ENCODE data around the gene ERFL. TPM values are rescaled to one million over a fixed set of nuclear protein-coding genes. Genes with fewer than 3 reads are reported as not detected.

ERFL gene
- total RNA-seq (1 to 10 TPM; 7.5 to 8.1 TPM), polyA plus RNA-seq (not detected), total RNA-seq (0.98 to 2.9 (median 2.4) reads per million in 6 experiments)

DNA sequence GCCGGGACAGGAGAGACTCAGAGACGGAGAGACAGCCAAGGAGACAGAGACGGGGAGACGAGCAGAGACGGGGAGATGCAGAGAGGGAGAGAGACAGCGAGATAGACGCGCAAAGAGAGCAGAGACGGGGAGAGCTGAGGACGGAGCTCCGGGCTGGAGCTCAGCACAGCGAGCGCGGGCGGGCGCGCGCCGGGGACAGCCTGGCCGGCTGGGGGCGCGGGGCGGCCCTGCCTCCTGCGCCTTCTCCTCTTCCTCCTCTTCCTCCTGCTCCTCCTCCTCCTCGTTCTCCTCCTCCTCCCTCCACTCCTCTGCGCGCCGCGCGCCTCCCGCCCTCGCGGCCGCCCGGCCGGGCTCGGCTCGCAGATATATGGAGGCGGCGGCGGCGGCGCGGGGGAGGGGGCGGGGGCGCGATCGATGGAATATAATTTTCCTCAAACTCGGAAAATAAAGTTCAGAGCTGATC is at the start of gene ERFL:
TSS of gene ERFL (minus strand) at position 229 of the 463 bp plus-strand sequence. CDS start 15,530 bp downstream, outside the sequence.
- peaks cover 24 to 43% (median 37%) of the 10 kb centered on the region in 4 donors for H3K4me1 Mint-ChIP-seq
- DNase-seq (peak in 1 of 10 donors; percentile 34), ATAC-seq (peak; percentile 37 to 47)
- POLR2A ChIA-PET = interaction anchor here (0.9 to 9.4 kb wide), 9 partner anchors 9 to 56 kb away, joined by 3 to 176 read pairs (median 8); partner anchors contain the start of genes ARHGEF1 and CD79A
- H3K4me3 Mint-ChIP-seq = peak within 1 kb of the TSS in 7 of 10 donors; percentile 86 to 97 (median 94)
- H3K27me3 Mint-ChIP-seq = peaks cover 0 to 5% (median 0%) of the 10 kb centered on the region in 5 donors
- H3K9me3 Mint-ChIP-seq = no peaks in the 10 kb centered on the region
- H3K27ac Mint-ChIP-seq = peak within 1 kb of the TSS in 9 of 10 donors; percentile 83 to 94 (median 91)
- peaks cover 0 to 2% (median 0%) of the 10 kb centered on the region in 3 donors for H3K36me3 Mint-ChIP-seq

DNA sequence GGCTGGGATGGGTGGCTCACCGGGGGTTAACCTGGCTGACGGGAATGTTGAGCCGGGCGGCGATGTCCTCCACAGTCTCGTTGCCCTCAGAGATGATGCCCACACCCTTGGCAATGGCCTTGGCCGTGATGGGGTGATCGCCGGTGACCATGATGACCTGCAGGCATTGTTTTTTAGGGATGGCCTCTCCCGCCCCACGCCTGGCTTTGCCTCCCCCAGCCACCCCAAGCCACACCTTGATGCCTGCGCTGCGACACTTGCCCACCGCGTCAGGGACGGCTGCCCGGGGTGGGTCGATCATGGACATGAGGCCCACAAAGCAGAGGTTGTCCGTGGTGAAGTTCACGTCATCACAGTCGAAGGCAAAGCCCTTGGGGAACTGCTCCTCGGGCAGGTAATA is 49.7 kb upstream of the ERFL start:
- Mint-ChIP-seq H3K27me3 (no peaks in the 10 kb centered on the region), H3K4me1 (peaks cover 0 to 1% (median 0%) of the 10 kb centered on the region in 4 donors), H3K36me3 (peaks cover 0 to 21% (median 3%) of the 10 kb centered on the region in 3 donors), H3K4me3 (no peak overlapping the region), H3K9me3 (no peaks in the 10 kb centered on the region), H3K27ac (no peak overlapping the region)
- no peak for DNase-seq
- POLR2A ChIA-PET = no interaction called here
- no peak for ATAC-seq

DNA sequence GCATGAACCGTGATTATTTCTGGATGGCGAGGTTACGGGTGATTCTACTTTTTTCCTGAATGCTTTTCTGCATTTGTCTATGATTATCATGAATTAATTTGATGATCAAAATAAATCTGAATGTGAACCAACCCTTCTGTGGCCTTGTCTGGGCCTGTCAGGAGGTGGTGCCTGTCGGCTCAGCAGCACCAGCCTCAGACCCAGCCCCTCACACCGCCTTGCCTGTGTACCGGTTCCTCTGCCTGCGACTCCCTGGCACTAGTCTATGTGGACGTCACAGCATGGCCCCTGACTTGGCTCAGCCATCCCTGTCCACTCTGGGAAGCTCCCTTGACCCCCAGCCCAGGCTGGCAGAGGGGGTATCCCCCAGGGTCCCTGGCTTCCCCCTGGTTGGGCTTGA is 46.4 kb upstream of the ERFL start:
- no peak overlapping the region for H3K27ac Mint-ChIP-seq
- H3K36me3 Mint-ChIP-seq = peaks cover 0 to 18% (median 4%) of the 10 kb centered on the region in 3 donors
- no peaks in the 10 kb centered on the region for H3K27me3 Mint-ChIP-seq
- no peaks in the 10 kb centered on the region for H3K9me3 Mint-ChIP-seq
- POLR2A ChIA-PET = no interaction called here
- H3K4me3 Mint-ChIP-seq = no peak overlapping the region
- H3K4me1 Mint-ChIP-seq = peaks cover 0 to 3% (median 0%) of the 10 kb centered on the region in 4 donors
- DNase-seq = no peak
- no peak for ATAC-seq

DNA sequence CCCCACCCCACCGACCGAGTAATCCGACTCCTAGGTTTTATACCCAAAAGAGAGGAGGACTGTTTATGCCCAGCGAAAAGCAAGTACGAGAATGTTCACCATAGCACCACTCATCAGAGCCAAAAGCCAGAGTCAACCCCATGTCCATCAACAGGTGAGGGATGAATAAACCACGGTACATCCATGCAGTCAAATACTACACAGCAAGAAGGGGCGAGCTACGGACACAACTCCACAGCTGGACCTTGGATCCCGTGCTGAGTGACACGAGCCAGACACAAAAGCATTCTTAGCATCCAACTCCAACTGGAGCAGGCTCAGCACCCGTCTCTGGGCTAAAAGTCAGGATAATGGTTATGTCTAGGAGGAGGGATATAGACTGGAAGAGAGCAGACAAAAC is 43.1 kb upstream of the ERFL start:
- no peak overlapping the region for H3K27ac Mint-ChIP-seq
- H3K36me3 Mint-ChIP-seq = peaks cover 5 to 14% (median 12%) of the 10 kb centered on the region in 3 donors
- ATAC-seq (no peak), DNase-seq (no peak)
- POLR2A ChIA-PET = no interaction called here
- peaks cover 0 to 3% (median 1%) of the 10 kb centered on the region in 4 donors for H3K4me1 Mint-ChIP-seq
- no peaks in the 10 kb centered on the region for H3K9me3 Mint-ChIP-seq
- H3K27me3 Mint-ChIP-seq = no peaks in the 10 kb centered on the region
- H3K4me3 Mint-ChIP-seq = no peak overlapping the region

DNA sequence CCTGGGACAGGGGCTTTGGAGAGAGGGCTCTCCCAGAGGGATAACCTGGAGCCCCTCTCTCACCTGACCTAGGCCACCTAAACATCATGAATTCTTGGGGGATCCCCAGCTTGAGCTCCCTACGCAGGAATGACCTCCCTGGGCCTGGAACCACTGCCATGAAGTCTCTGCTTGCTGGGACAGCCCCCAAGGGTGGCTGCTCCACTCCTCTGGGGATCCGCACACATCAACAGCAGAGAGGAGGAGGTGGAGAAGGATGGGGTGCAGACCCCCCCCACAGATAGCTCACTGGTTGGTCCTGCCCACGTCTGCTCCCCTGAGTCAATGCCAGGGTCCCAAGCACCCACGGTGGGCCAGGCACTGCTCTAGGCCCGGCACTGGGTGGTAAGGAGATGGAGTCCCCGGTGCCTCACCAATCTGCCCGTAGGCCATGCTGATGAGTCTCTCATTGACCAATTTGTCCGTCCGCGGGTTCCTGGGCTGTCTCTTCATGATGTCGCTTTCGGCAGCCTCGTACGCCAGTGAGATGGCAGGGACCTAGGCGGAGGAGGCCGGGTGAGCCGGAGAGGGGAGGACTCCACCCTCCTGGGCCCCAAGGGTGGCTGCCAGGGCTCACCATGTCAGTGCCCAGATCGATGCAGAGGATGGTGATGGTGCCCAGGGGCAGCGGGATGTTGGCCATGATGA is 41.7 kb upstream of the ERFL start:
- H3K27me3 Mint-ChIP-seq = no peaks in the 10 kb centered on the region
- ATAC-seq = no peak
- peaks cover 0 to 7% (median 3%) of the 10 kb centered on the region in 4 donors for H3K4me1 Mint-ChIP-seq
- H3K4me3 Mint-ChIP-seq = no peak overlapping the region
- H3K9me3 Mint-ChIP-seq = no peaks in the 10 kb centered on the region
- POLR2A ChIA-PET = no interaction called here
- no peak overlapping the region for H3K27ac Mint-ChIP-seq
- H3K36me3 Mint-ChIP-seq = peaks cover 5 to 14% (median 8%) of the 10 kb centered on the region in 3 donors
- no peak for DNase-seq

DNA sequence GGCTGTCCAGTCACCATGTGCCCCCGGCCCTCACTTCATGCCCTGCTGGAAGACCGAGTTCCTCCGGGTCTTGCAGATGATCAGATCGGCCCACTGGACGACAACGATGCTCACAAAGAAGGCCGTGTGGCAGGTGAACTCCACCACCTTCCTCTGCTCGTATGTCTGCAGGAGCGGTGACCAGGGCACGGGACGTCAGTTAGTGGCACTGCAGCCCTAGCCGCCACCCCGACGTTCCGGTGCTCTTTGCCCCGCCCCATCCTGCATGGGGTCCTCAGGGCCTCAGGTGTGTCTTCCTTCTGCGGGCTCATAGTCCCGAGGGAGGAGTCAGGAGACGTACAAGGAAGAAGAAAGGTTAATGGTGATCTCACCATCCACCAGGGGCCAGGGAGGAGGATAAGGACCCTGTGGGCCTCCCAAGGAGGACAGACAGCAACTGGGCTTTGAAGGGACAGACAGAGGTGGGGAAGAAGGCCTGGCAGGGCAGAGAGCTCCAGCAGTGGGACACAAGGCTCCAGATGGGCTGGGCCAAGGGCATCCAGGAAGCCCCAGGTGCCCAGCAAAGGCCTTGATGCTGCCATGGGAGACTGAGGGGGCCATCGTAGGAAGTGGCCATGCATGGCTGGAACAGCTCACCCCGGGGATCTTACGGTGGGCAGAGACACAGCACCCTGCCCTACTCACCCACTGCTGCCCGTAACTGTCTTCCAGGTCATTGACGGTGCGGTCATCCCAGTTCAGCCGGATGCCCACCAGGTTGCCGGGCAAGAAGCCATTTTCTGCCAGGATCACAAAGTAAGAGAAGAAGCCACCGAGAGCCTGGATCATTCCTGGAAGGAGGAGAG is 40.7 kb upstream of the ERFL start:
- peaks cover 0 to 8% (median 3%) of the 10 kb centered on the region in 4 donors for H3K4me1 Mint-ChIP-seq
- H3K36me3 Mint-ChIP-seq = peaks cover 5 to 14% (median 8%) of the 10 kb centered on the region in 3 donors
- H3K27ac Mint-ChIP-seq = no peak overlapping the region
- H3K9me3 Mint-ChIP-seq = no peaks in the 10 kb centered on the region
- H3K27me3 Mint-ChIP-seq = no peaks in the 10 kb centered on the region
- no peak for ATAC-seq
- POLR2A ChIA-PET = no interaction called here
- DNase-seq = no peak
- peak overlapping the region in 1 of 10 donors; percentile 38 for H3K4me3 Mint-ChIP-seq

DNA sequence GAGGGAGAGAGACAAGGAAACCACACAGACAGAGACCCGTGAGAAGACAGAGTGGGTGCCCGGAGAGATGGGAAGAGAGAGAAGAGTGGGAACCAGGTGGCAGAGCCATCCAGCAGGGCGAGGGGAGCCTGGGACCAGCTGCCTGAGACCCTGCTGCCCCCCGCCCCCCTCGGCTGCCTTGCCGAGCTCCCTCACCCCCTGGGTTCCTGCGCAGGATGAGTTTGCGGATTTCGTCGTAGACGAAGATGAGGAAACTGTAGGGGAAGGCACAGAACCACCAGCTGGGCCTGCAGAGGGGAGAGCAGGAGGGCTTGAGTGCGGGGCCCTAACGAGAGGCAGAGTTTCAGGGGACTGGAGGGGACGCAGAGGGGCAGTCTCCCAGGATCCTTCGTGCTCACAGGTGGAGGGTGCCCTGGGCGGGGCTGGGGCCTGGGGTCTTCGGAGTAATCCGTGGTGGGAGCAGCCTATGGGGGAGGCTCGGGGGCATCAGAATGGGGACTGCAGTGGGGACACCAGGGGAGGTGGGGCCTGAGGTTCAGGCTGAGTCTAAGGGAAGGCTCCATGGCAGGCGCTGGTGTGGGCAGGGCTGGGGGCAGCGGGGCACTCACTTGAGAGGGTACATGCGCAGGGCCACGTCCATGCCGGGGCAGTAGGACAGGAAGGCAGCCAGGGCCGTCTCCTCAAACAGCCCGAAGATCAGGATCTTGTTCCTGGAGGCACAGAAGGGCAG is 39.0 kb upstream of the ERFL start:
- Mint-ChIP-seq H3K4me3 (no peak overlapping the region), H3K27ac (no peak overlapping the region), H3K36me3 (peaks cover 5 to 14% (median 8%) of the 10 kb centered on the region in 3 donors), H3K9me3 (no peaks in the 10 kb centered on the region), H3K27me3 (no peaks in the 10 kb centered on the region), H3K4me1 (peaks cover 0 to 5% (median 3%) of the 10 kb centered on the region in 4 donors)
- POLR2A ChIA-PET = no interaction called here
- ATAC-seq = no peak
- no peak for DNase-seq

DNA sequence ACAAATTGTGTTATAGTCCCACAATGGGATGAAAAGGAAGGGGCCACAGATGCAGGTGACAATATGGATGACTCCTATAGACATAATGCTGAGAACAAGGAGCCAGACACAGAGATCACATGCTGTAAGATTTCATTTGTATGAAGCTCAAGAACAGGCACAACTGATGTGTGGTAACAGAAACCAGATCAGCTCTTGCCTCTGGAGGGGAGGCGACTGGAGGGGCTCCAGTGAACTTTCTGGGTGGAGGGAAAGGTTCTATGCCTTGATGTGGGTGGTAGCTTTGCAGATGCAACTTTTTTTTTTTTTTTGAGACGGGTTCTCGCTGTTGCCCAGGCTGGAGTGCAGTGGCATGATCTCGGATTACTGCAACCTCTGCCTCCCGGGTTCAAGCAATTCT is 36.9 kb upstream of the ERFL start:
- Mint-ChIP-seq H3K27me3 (no peaks in the 10 kb centered on the region), H3K4me1 (peaks cover 0 to 5% (median 3%) of the 10 kb centered on the region in 4 donors), H3K4me3 (no peak overlapping the region), H3K36me3 (peaks cover 3 to 10% (median 5%) of the 10 kb centered on the region in 3 donors), H3K9me3 (no peaks in the 10 kb centered on the region), H3K27ac (no peak overlapping the region)
- ATAC-seq (no peak), DNase-seq (peak in 1 of 10 donors; percentile 10)
- POLR2A ChIA-PET = interaction anchor here (0.6 to 0.7 kb wide), 3 partner anchors 88 to 110 kb away, joined by 3 read pairs; no protein-coding TSS in a partner anchor

DNA sequence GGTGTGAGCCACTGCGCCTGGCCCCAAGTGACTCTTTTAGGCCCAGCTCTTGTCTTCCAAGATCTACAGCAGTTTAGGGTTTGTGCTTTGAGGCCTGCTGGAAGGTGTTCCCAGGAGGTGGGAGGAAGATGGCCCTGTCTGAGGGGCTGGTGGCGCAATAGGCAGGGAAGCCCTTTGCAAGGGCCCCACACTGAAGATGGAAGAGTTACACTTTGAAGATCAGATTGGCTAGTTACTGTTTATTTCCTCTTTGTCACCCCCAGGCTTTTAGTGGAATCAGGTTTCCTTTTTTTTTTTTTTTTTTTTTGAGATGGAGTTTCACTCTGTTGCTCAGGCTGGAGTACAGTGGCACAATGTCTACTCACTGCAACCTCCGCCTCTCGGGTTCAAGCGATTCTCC is 32.7 kb upstream of the ERFL start:
- H3K9me3 Mint-ChIP-seq = no peaks in the 10 kb centered on the region
- no peaks in the 10 kb centered on the region for H3K27me3 Mint-ChIP-seq
- DNase-seq (no peak), ATAC-seq (no peak)
- peaks cover 16 to 23% (median 22%) of the 10 kb centered on the region in 4 donors for H3K4me1 Mint-ChIP-seq
- POLR2A ChIA-PET = interaction anchor here (0.6 to 0.7 kb wide), 2 partner anchors 49 to 116 kb away, joined by 3 to 4 read pairs; no protein-coding TSS in a partner anchor
- peak overlapping the region in 3 of 10 donors; percentile 29 to 58 (median 32) for H3K4me3 Mint-ChIP-seq
- no peak overlapping the region for H3K27ac Mint-ChIP-seq
- H3K36me3 Mint-ChIP-seq = peaks cover 0 to 10% (median 0%) of the 10 kb centered on the region in 3 donors

DNA sequence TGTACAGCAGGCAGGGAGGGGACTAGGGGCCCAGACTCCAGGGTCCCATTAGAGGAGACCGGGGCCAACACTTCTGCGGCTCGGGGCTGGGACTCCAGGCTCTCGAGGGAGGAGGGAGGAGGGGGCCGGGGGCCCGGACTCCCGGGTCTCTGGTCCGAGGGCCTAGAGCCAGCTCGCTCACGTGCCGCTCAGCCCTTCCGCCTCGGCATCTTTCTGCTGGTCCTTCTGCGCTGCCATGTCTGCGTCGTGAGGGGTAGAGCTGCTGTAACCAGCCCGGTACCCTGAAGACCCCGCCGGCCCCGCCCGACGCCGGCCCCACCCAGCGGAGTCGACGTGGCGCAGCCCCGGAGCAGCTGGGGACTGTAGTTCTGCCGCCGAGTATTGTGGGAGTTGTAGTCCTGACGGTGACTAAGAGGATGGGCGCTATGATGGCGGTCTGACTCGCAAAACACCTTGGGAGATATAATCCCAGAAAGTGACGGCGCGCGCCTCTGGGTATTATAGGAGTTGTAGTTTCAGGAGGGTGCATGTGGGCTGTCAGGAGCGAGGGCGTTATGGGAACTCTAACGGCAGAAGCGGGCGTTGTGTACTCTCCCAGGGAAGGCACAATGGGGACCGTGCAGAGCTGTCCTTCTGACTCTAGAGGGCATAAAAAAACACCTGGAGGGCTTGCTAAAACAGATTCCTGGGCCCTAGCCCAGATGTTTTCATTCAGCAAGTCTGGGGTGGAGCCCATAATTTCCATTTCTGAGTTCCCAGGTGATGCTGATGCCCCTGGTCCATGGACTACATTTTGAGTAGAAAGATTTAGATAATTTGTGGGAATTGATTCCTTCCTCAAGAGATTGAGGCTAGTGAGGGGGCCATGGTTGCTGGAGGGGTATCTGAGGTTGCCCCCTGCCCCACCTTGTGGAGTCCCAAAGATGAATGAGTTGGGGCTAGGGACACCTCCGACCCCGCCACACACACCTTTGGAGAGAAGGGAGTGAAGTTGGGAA is 31.1 kb upstream of the ERFL start, which contains the start of gene RABAC1:
TSS of gene RABAC1 (minus strand) at position 266 of the 998 bp plus-strand sequence. CDS start at position 237, 29 bp downstream.
- no peaks in the 10 kb centered on the region for H3K9me3 Mint-ChIP-seq
- peak within 1 kb of the TSS; percentile 79 to 99 (median 97) for H3K4me3 Mint-ChIP-seq
- H3K27me3 Mint-ChIP-seq = no peaks in the 10 kb centered on the region
- ATAC-seq (peak; percentile 91 to 92), DNase-seq (peak; percentile 76 to 93 (median 85))
- H3K36me3 Mint-ChIP-seq = peaks cover 0 to 14% (median 0%) of the 10 kb centered on the region in 3 donors
- peak within 1 kb of the TSS; percentile 64 to 96 (median 92) for H3K27ac Mint-ChIP-seq
- peaks cover 16 to 22% (median 20%) of the 10 kb centered on the region in 4 donors for H3K4me1 Mint-ChIP-seq
- POLR2A ChIA-PET = interaction anchor here (0.6 to 4.3 kb wide), 18 partner anchors 13 to 488 kb away, joined by 3 to 45 read pairs (median 6); partner anchors contain the start of genes ARHGEF1, CD79A, RPS19 and ZNF574
